HEK293T (cell line): ENCODE data around the gene LMAN2.

Experiments
- CTCF ChIA-PET: fragments of 350-600 bp; formaldehyde crosslinking; extraction: SDS; loops from one replicate; lab custom pipeline; 2021; ENCODE audit warnings: antibody characterized with exemption, inconsistent platforms; lab: Yijun Ruan, JAX
- POLR2A ChIA-PET: fragments of 350-600 bp; formaldehyde crosslinking; extraction: SDS; loops from one replicate; lab custom pipeline; 2020; ENCODE audit warnings: antibody characterized with exemption, inconsistent platforms; lab: Yijun Ruan, JAX
- DNase-seq: peaks from one replicate; pipeline ENCODE4 v3.0.0; 2012; ENCODE audit warnings: mixed read lengths; ENCODE audit errors: extremely low spot score
- ARNT ChIP-seq: fragments of 450-650 bp; IDR thresholded peaks from 2 replicates; pipeline ENCODE4 v1.6.1; 2017; ENCODE audit warnings: mild to moderate bottlenecking
- BHLHE40 ChIP-seq: fragments of 450-650 bp; IDR thresholded peaks from 2 replicates; pipeline ENCODE4 v1.6.1; 2016; ENCODE audit warnings: mild to moderate bottlenecking, moderate library complexity, borderline replicate concordance
- CTBP1 ChIP-seq: fragments of 450-650 bp; IDR thresholded peaks from 2 replicates; pipeline ENCODE4 v1.6.1; 2016; ENCODE audit warnings: borderline replicate concordance
- ELF4 ChIP-seq: fragments of 450-650 bp; IDR thresholded peaks from 2 replicates; pipeline ENCODE4 v1.6.1; 2017; ENCODE audit warnings: antibody characterized with exemption
- FOXA1 ChIP-seq: fragments of 450-650 bp; IDR thresholded peaks from 2 replicates; pipeline ENCODE4 v1.6.1; 2016; ENCODE audit warnings: mild to moderate bottlenecking
- FOXK2 ChIP-seq: fragments of 450-650 bp; IDR thresholded peaks from 2 replicates; pipeline ENCODE4 v1.6.1; 2016; ENCODE audit warnings: mild to moderate bottlenecking
- FOXM1 ChIP-seq: fragments of 450-650 bp; IDR thresholded peaks from 2 replicates; pipeline ENCODE4 v1.6.1; 2017; ENCODE audit warnings: mild to moderate bottlenecking, borderline replicate concordance
- HDGF ChIP-seq: fragments of 450-650 bp; IDR thresholded peaks from 2 replicates; pipeline ENCODE4 v1.6.1; 2017; ENCODE audit warnings: antibody characterized with exemption, borderline replicate concordance
- L3MBTL2 ChIP-seq: fragments of 450-650 bp; conservative IDR thresholded peaks from 2 replicates; pipeline ENCODE4 v1.6.1; 2016; ENCODE audit warnings: mild to moderate bottlenecking
- LEF1 ChIP-seq: fragments of 450-650 bp; IDR thresholded peaks from 2 replicates; pipeline ENCODE4 v1.6.1; 2017; ENCODE audit warnings: mild to moderate bottlenecking, borderline replicate concordance
- NFRKB ChIP-seq: fragments of 450-650 bp; IDR thresholded peaks from 2 replicates; pipeline ENCODE4 v1.6.1; 2016; ENCODE audit warnings: mild to moderate bottlenecking, moderate library complexity
- SP1 ChIP-seq: fragments of 450-650 bp; IDR thresholded peaks from 2 replicates; pipeline ENCODE4 v1.6.1; 2017
- SUZ12 ChIP-seq: fragments of 450-650 bp; IDR thresholded peaks from 2 replicates; pipeline ENCODE4 v1.6.1; 2016; ENCODE audit warnings: mild to moderate bottlenecking
- TARDBP ChIP-seq: fragments of 450-650 bp; IDR thresholded peaks from 2 replicates; pipeline ENCODE4 v1.6.1; 2016
- ZNF384 ChIP-seq: fragments of 450-650 bp; IDR thresholded peaks from 2 replicates; pipeline ENCODE4 v1.6.1; 2016
- TF ChIP-seq, protein P1 (sequence below): fragments of 450-650 bp; IDR thresholded peaks from 2 replicates; pipeline ENCODE4 v1.6.1; 2016

LMAN2 gene

DNA sequence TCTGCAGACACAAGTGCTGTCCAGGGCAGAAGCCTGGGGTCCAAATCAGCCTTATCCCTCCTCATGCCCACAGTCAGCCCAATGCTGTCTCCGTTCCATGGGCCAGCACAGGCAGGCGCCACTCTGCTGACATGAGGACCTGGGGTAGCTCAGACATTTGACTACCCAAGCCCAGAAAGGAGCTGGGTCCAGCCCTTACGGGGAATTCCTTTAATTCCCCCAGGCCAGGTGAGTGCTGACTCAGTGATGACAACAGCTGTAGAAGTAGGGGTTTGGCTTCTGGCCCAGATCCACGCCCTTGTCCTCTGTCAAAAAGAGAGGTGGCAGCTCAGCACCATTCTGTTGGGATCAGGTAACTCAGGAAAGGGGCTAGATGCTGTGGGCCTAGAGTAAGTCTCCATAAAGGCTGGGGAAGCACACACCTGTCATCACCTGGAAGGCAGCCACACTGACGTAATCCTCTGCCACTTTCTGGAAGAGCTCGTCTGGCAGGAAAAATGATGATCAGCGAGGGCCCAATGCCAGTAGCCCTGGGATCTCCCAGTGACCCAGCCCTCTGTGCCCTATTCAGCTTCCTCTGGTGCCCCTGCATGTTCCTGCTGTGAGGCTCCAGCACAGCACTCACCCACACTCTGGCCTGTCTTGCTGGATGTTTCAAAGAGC lies 49.8 kb downstream of the LMAN2 start:
- no peak for TF ChIP-seq FOXK2
- no peak for TF ChIP-seq ARNT
- no peak for TF ChIP-seq L3MBTL2
- TF ChIP-seq TARDBP = no peak
- TF ChIP-seq SP1 = no peak
- no peak for TF ChIP-seq BHLHE40
- TF ChIP-seq FOXM1 = no peak
- no peak for TF ChIP-seq CTBP1
- no peak for TF ChIP-seq SUZ12
- TF ChIP-seq HDGF = no peak
- no peak for TF ChIP-seq ZNF384
- no peak for TF ChIP-seq LEF1
- no peak for TF ChIP-seq FOXA1
- TF ChIP-seq ELF4 = no peak
- no peak for TF ChIP-seq NFRKB
- TF ChIP-seq, protein P1, sequence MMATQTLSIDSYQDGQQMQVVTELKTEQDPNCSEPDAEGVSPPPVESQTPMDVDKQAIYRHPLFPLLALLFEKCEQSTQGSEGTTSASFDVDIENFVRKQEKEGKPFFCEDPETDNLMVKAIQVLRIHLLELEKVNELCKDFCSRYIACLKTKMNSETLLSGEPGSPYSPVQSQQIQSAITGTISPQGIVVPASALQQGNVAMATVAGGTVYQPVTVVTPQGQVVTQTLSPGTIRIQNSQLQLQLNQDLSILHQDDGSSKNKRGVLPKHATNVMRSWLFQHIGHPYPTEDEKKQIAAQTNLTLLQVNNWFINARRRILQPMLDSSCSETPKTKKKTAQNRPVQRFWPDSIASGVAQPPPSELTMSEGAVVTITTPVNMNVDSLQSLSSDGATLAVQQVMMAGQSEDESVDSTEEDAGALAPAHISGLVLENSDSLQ = no peak
- CTCF ChIA-PET = interaction anchor here (1.1 to 5.4 kb wide), 2 partner anchors 8 to 190 kb away, joined by 3 to 35 read pairs; no protein-coding TSS in a partner anchor
- no peak for DNase-seq
- POLR2A ChIA-PET = interaction anchor here (0.6 to 1.3 kb wide), 3 partner anchors 9 to 125 kb away, joined by 3 to 6 read pairs (median 4); partner anchors contain the start of gene GRK6

DNA sequence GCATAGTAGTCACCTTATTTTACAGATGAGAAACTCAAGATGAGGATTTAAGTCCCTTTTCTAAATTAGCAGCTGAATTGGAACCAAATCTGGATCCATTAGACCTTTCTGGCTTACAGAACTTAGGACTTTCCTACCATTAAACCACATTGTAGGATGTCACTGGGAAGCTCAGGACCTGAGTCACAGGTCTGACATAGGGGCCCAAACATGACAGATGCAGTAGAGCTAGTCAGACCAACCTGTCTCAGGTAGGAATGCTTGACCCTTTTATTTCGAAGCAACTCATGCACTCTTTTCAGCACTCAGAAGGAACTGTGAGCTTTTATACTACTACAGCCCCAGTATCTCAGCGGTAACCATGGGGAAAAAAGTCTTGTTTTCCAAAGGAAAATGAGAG lies 50.5 kb downstream of the LMAN2 start:
- DNase-seq = no peak
- CTCF ChIA-PET = interaction anchor here (5.4 kb wide), 1 partner anchor 9 kb away, joined by 35 read pairs; no protein-coding TSS in a partner anchor
- POLR2A ChIA-PET = interaction anchor here (1.0 to 1.3 kb wide), 2 partner anchors 9 to 11 kb away, joined by 4 to 6 read pairs; no protein-coding TSS in a partner anchor
- TF ChIP-seq LEF1 (no peak), TARDBP (no peak), HDGF (no peak), SUZ12 (no peak), BHLHE40 (no peak), NFRKB (no peak), ZNF384 (no peak), FOXK2 (no peak), FOXM1 (no peak), L3MBTL2 (no peak), FOXA1 (no peak), ARNT (no peak), ELF4 (no peak), SP1 (no peak), CTBP1 (no peak)
- TF ChIP-seq, protein P1 = no peak

DNA sequence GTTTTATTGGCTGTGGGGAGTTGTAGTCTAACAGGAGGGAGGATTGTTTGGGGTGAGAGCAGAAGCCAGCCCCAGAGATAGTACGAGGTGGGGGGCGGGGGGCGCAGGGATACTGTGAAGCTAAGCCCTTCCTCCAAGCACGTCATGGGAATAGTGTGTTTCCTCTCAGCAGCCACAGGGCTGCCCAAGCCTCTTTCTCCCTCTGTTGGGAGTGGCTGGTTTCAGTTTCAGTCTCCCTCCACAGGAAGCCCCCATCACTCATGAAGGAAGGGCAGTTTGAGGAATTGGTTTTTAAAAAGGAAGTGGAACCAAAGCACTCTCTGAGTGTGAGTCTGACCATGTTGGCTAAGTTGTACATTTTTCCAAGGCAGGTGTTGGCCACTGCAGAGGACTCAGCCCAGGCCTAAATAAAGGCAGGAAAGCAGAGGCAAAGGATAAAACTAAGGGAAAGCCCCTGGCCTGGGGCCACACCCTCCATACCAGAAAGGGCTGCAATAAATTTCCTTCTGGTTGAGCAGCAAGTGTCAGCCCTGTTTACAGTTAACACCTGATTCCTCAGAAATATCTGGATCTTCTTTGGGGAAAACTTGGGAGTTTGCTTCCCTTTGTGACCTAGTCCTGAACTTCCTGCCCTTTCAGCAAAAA lies 51.1 kb downstream of the LMAN2 start:
- ChIA-PET POLR2A (no interaction called here), CTCF (interaction anchor here (5.4 kb wide), 1 partner anchor 10 kb away, joined by 35 read pairs; no protein-coding TSS in a partner anchor)
- peak; percentile 71 for DNase-seq
- TF ChIP-seq FOXA1 (no peak), ELF4 (no peak), SUZ12 (no peak)
- TF ChIP-seq, protein P1 = peak; percentile 86

DNA sequence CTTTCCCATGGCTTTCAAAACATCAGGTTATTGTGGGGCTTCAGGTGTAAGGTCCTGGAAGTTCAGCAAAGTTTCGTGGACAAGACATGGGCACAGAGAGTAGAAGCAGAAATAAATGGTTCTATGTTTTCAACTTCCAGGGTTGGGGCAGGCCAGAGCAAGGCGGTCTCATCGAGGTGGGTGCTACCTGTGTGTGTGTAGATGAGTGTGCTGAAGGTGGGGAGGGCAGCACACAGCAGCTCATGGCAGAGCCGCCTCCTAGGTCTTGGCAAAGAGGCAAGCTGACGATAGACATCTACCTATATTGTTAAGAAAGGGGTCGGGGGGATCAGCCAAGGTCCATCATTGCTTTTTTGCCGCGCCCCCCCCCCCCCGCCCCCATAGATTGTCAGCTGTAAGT lies 51.8 kb downstream of the LMAN2 start:
- ChIA-PET POLR2A (interaction anchor here (1.4 kb wide), 1 partner anchor 13 kb away, joined by 5 read pairs; no protein-coding TSS in a partner anchor), CTCF (interaction anchor here (0.8 to 5.4 kb wide), 2 partner anchors 10 to 19 kb away, joined by 4 to 35 read pairs; no protein-coding TSS in a partner anchor)
- no peak for TF ChIP-seq FOXA1
- no peak for TF ChIP-seq ELF4
- no peak for TF ChIP-seq LEF1
- no peak for TF ChIP-seq CTBP1
- no peak for TF ChIP-seq ARNT
- no peak for TF ChIP-seq TARDBP
- no peak for TF ChIP-seq FOXK2
- no peak for TF ChIP-seq FOXM1
- no peak for TF ChIP-seq NFRKB
- TF ChIP-seq, protein P1 = no peak
- TF ChIP-seq SP1 = no peak
- no peak for TF ChIP-seq SUZ12
- no peak for TF ChIP-seq HDGF
- no peak for DNase-seq

DNA sequence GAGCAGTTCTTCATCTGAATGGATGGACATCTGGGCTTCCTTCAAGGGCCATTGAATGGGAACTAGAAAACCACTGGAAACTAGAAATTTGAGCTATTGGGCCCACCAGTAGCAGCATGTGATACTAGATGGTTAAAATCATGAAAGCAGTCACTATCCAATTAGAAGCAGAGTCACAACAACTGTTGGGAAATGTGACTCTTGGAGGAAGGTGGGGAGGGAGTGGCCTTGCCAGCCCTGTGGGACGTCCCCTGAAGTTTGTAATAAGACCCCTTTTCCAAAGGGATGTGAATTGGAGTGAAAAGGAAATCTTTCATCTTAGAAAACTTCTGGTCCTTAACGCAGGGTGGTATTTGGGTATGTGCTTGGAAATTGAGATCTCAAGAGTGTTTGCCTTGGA lies 53.5 kb downstream of the LMAN2 start:
- ChIA-PET POLR2A (interaction anchor here (1.1 kb wide), 1 partner anchor 11 kb away, joined by 4 read pairs; no protein-coding TSS in a partner anchor), CTCF (interaction anchor here (5.4 kb wide), 1 partner anchor 12 kb away, joined by 35 read pairs; no protein-coding TSS in a partner anchor)
- no peak for DNase-seq
- no peak for TF ChIP-seq ARNT
- no peak for TF ChIP-seq LEF1
